GM21447 (cell line): ENCODE results near the gene BZW1.

ENCODE experiments used
- ATAC-seq: cut with Tn5 transposase; IDR thresholded peaks from one replicate; pipeline ENCODE4 v1.9.1; 2021; ENCODE audit not compliant: unreplicated experiment

BZW1 gene

DNA sequence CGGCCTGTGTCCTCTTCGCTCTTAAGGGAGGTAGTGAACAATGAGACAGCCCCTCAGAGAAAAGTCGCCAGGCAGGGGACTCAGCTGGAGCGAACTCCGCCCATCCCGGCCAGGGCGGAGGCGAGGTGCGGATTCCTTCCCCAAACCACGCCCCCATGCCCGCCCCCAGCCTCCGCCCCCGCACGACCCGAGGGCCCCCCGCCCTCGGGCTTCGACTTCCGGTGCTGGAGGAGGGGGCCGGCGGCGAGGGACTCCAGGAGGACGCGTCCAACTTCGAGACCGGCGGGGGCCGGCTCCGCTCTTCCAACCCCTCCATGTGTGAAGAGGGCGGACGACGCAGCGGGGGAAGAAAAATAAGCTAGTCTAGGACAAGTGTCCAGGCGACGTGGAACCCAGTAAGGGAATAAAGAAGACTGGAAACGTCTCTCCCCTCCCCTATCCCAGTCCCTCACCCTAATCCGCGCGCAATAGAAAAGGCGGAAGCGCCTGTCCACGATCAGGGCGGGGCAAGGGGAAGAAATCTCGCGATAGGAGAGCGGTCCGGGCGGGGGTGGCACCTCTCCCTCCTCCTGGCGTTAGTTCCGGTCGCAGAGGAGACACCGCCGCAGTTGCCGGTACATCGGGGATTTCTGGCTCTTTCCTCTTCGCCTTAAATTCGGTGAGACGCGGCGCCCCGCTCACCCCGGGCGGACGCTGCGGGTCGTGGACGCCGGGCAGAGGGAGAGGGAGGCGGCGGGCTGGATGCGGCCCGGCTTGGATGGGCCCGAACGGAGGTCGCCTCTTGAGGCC, at the start of gene BZW1:
Gene BZW1, plus strand, starts transcription at position 578 of the 789 bp plus-strand sequence. CDS start 1,308 bp downstream, outside the sequence.
- peak; percentile 78 for ATAC-seq

GRCh38 chr2:200762127-200762526, 49.6 kb upstream of the BZW1 start:
- ATAC-seq, result no peak

DNA sequence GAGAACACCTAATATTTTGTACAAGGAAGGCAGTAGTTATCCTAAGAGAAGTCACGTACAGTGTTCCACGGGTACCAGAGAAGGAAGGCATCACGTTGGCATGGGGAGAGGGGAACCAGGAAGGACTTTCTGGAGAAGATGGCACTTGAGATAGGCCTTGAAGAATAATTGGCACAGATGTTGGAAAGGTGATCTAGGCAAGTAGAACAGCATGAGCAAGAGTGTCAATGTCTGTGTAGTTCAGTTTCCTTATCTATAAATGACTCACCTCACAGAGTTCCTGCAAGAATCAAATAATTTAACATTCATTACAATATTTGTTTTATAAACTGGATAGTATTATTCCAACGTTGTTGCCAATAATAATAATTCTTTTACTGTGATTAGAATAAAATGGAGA, 48.3 kb upstream of the BZW1 start:
- no peak for ATAC-seq

DNA sequence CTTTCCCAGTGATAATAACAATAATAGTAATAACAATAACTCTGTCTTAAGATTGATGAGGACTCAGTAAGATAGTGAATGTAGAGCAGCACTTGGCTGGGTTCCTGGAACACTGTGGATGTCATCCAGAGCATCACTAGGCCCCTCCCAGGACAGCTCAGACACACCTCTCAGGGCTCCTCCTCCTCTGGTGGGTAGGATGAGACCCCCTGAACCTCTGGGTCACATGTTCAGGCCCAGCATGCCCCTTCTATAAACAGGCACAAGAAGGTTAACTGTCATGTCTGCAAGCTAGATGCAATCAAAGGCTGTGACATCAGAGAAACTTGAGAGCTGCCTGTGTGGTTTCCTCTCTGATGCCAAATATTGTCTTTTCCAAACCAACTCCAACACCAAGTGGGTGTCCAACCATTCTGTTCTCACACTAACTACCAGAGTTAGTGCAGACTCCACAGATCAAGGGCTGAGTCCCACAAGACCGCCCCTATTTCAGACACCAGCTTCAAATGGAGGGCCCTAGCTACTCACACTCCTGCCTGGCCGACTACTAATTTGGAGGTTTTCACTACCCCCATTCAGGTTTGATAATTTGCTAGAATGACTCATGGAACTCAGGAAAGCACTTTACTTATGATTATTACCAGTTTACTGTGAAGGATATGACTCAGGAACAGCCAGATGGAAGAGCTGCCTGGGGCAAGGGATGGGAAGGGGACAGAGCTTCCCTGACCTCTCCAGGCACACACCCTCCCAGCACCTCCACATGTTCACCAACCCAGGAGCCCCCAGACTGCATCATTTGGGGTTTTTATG, 46.4 kb upstream of the BZW1 start:
- peak; percentile 68 for ATAC-seq

DNA sequence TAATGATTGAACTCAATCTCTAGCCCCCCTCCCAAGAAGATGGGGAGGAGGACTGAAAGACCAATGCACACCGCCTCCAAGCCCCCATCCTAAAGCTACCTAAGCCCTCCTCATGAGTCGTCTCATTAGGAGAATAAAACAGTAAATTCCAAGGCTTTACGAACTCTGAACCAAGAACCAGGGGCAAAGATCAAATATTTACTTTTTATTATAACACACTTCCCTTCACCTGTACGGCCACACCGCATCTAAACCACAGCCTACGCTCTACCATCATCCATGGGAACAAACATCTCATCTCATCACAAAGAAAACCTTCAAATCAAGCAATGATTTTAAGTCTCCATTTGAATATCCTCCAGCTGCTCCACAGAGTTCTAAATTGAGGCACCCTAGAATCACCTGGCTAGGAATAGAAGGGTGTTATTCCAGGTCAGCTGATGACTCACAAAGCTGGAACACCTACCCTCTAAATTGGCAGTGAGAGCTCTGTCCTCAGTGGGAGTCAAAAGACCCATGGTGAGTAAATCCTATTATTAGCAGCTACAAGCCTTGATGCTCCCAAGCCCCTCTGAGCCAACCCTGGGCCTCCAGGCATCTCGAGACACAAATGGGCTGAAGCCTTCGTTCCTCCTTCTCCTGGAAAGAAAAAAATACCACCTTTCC, 45.6 kb upstream of the BZW1 start:
- ATAC-seq, result no peak

- ATAC-seq, result no peak
Observed at GRCh38 chr2:200767111-200767885, 44.4 kb upstream of the BZW1 start.

- ATAC-seq, result no peak
Observed at GRCh38 chr2:200770847-200771246, 40.9 kb upstream of the BZW1 start.

GRCh38 chr2:200772620-200773019, 39.1 kb upstream of the BZW1 start:
- no peak for ATAC-seq

DNA sequence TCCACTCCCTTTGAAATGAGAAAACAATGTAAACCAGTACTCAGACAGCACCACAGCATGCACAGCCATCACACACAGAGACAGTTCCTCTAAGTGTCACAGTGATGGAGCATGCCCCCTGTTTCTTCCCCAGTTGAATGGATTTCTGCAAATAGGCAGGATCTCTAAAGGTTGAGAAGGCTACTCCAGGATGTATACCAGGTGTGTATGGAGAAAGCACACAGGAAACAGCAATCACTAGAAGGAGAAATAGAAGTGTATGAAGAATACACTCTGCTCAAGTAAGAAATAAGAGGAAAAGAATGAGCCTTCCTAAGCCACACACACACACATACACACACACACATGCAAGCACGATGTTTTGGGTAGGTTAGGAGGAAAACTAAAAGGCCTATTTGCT, 38.6 kb upstream of the BZW1 start:
- no peak for ATAC-seq

GRCh38 chr2:200774920-200775319, 36.8 kb upstream of the BZW1 start:
- ATAC-seq, result no peak

- ATAC-seq, result no peak
Observed at GRCh38 chr2:200777275-200777674, 34.4 kb upstream of the BZW1 start.

DNA sequence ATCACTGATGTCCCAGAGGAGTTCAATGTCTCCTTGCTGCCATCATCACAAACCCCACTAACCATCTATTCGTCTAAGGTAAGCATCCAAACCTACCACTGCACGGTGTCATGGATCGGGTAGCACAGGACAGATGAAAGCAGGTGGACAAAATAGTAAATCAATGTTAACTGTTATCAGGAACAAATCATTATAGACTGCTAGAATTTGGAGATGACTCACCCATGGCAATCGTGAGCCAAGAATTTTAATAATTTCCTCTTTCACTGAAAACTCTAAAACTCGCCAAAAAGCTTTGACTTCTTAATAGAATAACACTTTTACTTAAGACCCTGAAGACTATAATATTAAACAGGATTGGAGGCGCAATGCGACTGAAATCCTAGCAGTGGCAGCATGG, 33.7 kb upstream of the BZW1 start:
- ATAC-seq, result no peak

DNA sequence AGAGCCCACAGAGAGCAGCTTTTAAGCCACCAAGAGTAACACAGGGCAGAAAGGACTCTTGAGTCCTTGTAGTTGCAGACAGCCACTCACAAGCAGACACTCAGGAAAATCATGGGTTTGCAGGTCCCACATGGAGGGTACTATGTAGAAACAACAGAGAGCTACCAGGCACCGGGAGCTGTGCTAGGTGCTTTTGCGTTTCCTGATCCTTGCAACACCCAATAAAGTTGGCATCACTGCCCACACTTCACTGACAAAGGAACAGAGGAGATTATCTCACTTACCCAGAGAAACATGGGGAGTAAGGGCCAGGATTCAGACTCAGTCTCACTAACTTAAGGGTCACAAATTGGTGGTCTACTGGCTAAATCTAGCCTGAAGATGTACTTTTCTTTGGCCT, 32.5 kb upstream of the BZW1 start:
- no peak for ATAC-seq

DNA sequence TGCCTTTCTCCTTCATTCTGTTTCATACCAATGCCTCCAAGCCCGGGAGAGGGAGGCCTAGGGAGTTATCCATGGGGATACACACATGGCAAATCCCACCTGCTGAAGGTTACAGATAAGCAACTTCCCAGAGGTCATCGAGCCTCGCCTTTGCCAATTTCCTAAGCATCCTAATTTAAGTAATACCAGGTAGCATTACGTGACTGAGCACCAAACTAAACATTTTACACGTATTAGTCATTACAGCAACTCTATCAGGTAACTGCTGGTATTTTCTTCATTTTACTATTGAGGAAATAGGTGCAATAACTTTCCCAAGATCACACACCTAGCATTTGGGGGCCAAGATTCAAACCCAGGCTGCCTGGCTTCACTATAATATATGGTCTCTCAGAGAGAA, 30.1 kb upstream of the BZW1 start:
- ATAC-seq, result no peak

- no peak for ATAC-seq
Observed at GRCh38 chr2:200782251-200782650, 29.5 kb upstream of the BZW1 start.

DNA sequence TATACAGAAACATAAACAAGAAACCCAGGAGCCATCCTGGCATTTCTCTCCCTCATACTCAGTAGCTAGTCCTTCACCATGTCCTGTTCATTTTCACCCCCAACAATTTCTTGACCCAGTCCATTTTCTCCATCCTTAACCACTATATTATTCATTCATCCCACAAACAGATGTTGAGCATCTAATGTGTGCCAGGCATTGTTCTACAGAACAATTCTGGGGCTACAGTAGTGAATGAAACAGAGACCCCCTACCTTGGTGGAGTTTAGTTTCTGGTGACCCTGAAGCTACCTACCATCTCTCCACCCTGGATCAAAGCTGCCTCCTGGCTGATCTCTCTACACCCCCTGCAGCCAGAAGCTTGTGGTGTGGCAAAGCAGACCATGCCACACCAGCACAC, 27.5 kb upstream of the BZW1 start:
- no peak for ATAC-seq

GRCh38 chr2:200786423-200786822, 25.3 kb upstream of the BZW1 start:
- no peak for ATAC-seq

GRCh38 chr2:200786826-200787225, 24.9 kb upstream of the BZW1 start:
- ATAC-seq, result no peak

- no peak for ATAC-seq
Observed at GRCh38 chr2:200787351-200788120, 24.2 kb upstream of the BZW1 start.

- no peak for ATAC-seq
Observed at GRCh38 chr2:200788121-200788718, 23.5 kb upstream of the BZW1 start.
